PC-9 (cell line): Measurements from ENCODE around the gene FILIP1L. TPM values are rescaled to one million over a fixed set of nuclear protein-coding genes. Genes with fewer than 3 reads are reported as not detected.

Experiments
- BruUV-seq: library from RNA; stranded (reverse); fragments of 400-500 nt; replicated peaks from 2 replicates; lab custom pipeline; 2021; lab: Mats Ljungman, UMichigan
- CTCF ChIA-PET: fragments of 300-600 bp; sonication (Branson Sonifier 250); formaldehyde crosslinking; loops from one replicate; lab custom pipeline; 2022; ENCODE audit warnings: antibody characterized with exemption; lab: Charles Lee
- POLR2A ChIA-PET: fragments of 300-600 bp; sonication (Branson Sonifier 250); formaldehyde crosslinking; loops from one replicate; lab custom pipeline; 2022; ENCODE audit warnings: antibody characterized with exemption; ENCODE audit not compliant: unreplicated experiment; lab: Charles Lee
- DNase-seq, 2 experiments: peaks; one replicate each; pipeline versions ENCODE4 v3.0.0 to v3.0.0-alpha.2; 2015 to 2022; ENCODE audit warnings: mixed read lengths in 1 of 2
- H2AFZ ChIP-seq: fragments of 200-600 bp; sonication (generic); 2 replicates; pipeline ENCODE4 v1.8.1; 2017; ENCODE audit warnings: antibody characterized with exemption
- H3F3A ChIP-seq: fragments of 200-600 bp; sonication (generic); 2 replicates; pipeline ENCODE4 v1.8.1; 2017; ENCODE audit warnings: antibody characterized with exemption, mild to moderate bottlenecking, low read depth; ENCODE audit not compliant: insufficient read depth
- H3K27ac ChIP-seq: fragments of 200-600 bp; sonication (generic); 2 replicates; pipeline ENCODE4 v1.6.1; 2016; ENCODE audit warnings: mixed run types
- H3K27me3 ChIP-seq: fragments of 200-600 bp; sonication (generic); 2 replicates; pipeline ENCODE4 v1.6.1; 2016; ENCODE audit warnings: low read depth, mixed run types; ENCODE audit not compliant: insufficient read depth
- H3K36me3 ChIP-seq: fragments of 200-600 bp; sonication (generic); 2 replicates; pipeline ENCODE4 v1.6.1; 2016; ENCODE audit warnings: low read depth, mixed run types
- H3K4me1 ChIP-seq: fragments of 200-600 bp; sonication (generic); replicated peaks from 2 replicates; pipeline ENCODE4 v1.6.1; 2016; ENCODE audit warnings: mixed run types; ENCODE audit not compliant: insufficient read depth
- H3K4me2 ChIP-seq: fragments of 200-600 bp; sonication (generic); 2 replicates; pipeline ENCODE4 v1.6.1; 2017; ENCODE audit warnings: mixed run types
- H3K4me3 ChIP-seq: fragments of 200-600 bp; sonication (generic); 2 replicates; pipeline ENCODE4 v1.6.1; 2016; ENCODE audit warnings: mixed run types
- H3K79me2 ChIP-seq: fragments of 200-600 bp; sonication (generic); 2 replicates; pipeline ENCODE4 v1.6.1; 2017; ENCODE audit warnings: low read depth, mixed run types
- H3K9me2 ChIP-seq: fragments of 200-600 bp; sonication (generic); 2 replicates; pipeline ENCODE4 v1.8.1; 2017; ENCODE audit warnings: mild to moderate bottlenecking; ENCODE audit not compliant: insufficient read depth
- H3K9me3 ChIP-seq: fragments of 200-600 bp; sonication (generic); 2 replicates; pipeline ENCODE4 v1.8.1; 2016; ENCODE audit warnings: low read depth; ENCODE audit not compliant: insufficient read depth
- H4K20me1 ChIP-seq: fragments of 200-600 bp; sonication (generic); 2 replicates; pipeline ENCODE4 v1.8.1; 2017; ENCODE audit not compliant: insufficient read depth
- EZH2 ChIP-seq: fragments of 200-600 bp; sonication (generic); IDR thresholded peaks from 2 replicates; pipeline ENCODE4 v1.8.0; 2017; ENCODE audit warnings: antibody characterized with exemption, low read depth
- intact Hi-C: fragments of 100-400 bp; cut with micrococcal nuclease; formaldehyde crosslinking; loops from one replicate; pipeline ENCODE4 v1.10.0; 2022; ENCODE audit not compliant: unreplicated experiment
- total RNA-seq: library from RNA; stranded (reverse); gene quantifications from 2 replicates; pipeline ENCODE4 v1.2.3, GENCODE V29; 2021
- TF ChIP-seq, protein P1 (sequence below): fragments of 200-600 bp; sonication (generic); conservative IDR thresholded peaks from 2 replicates; pipeline ENCODE4 v1.6.1; 2017; ENCODE audit warnings: mixed run types, antibody characterized with exemption, mild to moderate bottlenecking, moderate library complexity

Gene FILIP1L
- total RNA-seq, 1 experiment from 2014 or later: 16.8 TPM

DNA sequence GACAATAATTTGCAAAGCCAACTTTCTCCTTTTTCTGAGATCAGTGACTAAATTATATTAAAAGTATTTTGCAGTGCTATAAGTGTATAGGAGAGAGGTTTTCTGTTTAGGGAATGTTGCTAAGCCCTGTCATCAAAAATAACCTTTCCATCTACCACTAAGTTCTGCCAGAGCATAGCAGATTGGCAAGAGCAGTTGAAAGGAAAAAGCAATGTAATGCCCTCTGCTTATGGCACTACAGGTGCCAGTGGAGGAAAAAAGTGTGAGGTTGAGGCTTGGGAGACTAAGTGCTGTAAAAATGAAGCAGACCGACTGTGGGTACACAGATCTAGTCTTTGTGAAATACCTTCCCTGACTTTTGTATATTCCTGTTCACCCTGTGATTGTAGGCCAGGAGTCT, 11.5 kb downstream of the FILIP1L start:
- BruUV-seq: no TSS peak
- peaks cover 39% of the 10 kb centered on the region for H3F3A ChIP-seq
- H2AFZ ChIP-seq: no peak overlapping the region
- H3K9me2 ChIP-seq: no peaks in the 10 kb centered on the region
- no peak overlapping the region for H3K27ac ChIP-seq
- H3K36me3 ChIP-seq: no peaks in the 10 kb centered on the region
- intact Hi-C loops: no loop called here
- no peaks in the 10 kb centered on the region for H3K79me2 ChIP-seq
- ChIA-PET POLR2A (interaction anchor here (0.9 kb wide), 1 partner anchor 10 kb away, joined by 5 read pairs; no protein-coding TSS in a partner anchor), CTCF (no interaction called here)
- H4K20me1 ChIP-seq: no peaks in the 10 kb centered on the region
- H3K27me3 ChIP-seq: no peaks in the 10 kb centered on the region
- H3K4me2 ChIP-seq: no peak overlapping the region
- no peak overlapping the region for H3K4me3 ChIP-seq
- H3K4me1 ChIP-seq: peaks cover 73% of the 10 kb centered on the region
- DNase-seq: no peak
- TF ChIP-seq, protein P1, sequence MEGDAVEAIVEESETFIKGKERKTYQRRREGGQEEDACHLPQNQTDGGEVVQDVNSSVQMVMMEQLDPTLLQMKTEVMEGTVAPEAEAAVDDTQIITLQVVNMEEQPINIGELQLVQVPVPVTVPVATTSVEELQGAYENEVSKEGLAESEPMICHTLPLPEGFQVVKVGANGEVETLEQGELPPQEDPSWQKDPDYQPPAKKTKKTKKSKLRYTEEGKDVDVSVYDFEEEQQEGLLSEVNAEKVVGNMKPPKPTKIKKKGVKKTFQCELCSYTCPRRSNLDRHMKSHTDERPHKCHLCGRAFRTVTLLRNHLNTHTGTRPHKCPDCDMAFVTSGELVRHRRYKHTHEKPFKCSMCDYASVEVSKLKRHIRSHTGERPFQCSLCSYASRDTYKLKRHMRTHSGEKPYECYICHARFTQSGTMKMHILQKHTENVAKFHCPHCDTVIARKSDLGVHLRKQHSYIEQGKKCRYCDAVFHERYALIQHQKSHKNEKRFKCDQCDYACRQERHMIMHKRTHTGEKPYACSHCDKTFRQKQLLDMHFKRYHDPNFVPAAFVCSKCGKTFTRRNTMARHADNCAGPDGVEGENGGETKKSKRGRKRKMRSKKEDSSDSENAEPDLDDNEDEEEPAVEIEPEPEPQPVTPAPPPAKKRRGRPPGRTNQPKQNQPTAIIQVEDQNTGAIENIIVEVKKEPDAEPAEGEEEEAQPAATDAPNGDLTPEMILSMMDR: no peak
- TF ChIP-seq EZH2: no peak
- no peaks in the 10 kb centered on the region for H3K9me3 ChIP-seq

DNA sequence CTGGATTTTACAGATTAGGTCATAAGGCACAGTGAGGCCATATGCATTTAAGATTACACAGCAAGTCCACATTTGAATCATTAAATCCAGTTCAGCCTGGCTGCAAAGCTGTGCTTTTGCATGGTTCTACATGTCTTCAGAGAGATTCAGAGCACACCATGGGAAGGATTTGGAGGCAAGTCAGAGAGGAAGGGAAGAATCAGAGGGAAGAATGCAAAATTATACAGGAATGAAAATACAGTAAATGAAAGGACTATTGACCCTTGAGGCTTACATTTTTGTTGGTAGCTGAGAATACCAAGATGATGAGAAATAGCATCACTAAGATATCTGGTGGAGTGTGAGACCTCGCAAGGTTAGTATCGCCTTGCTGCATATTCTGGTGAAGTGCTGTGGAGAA, 13.9 kb downstream of the FILIP1L start:
- Histone ChIP-seq H3K79me2 (no peaks in the 10 kb centered on the region), H3K4me3 (no peak overlapping the region), H3K9me2 (no peaks in the 10 kb centered on the region), H3K27me3 (no peaks in the 10 kb centered on the region), H3K4me2 (no peak overlapping the region), H4K20me1 (no peaks in the 10 kb centered on the region), H2AFZ (no peak overlapping the region), H3K27ac (no peak overlapping the region), H3K36me3 (no peaks in the 10 kb centered on the region), H3K9me3 (0 out of 2 replicates have a peak, but pooled peaks cover 5% of the 10 kb centered on the region), H3F3A (peaks cover 22% of the 10 kb centered on the region; the same call in 1 of the 2 replicates), H3K4me1 (peaks cover 66% of the 10 kb centered on the region)
- CTCF ChIA-PET: no interaction called here
- intact Hi-C loops: no loop called here
- DNase-seq: no peak
- BruUV-seq: no TSS peak
- POLR2A ChIA-PET: interaction anchor here (0.6 kb wide), 3 partner anchors 43 to 245 kb away, joined by 3 to 6 read pairs (median 4); no protein-coding TSS in a partner anchor
- no peak for TF ChIP-seq EZH2
- TF ChIP-seq, protein P1: no peak

DNA sequence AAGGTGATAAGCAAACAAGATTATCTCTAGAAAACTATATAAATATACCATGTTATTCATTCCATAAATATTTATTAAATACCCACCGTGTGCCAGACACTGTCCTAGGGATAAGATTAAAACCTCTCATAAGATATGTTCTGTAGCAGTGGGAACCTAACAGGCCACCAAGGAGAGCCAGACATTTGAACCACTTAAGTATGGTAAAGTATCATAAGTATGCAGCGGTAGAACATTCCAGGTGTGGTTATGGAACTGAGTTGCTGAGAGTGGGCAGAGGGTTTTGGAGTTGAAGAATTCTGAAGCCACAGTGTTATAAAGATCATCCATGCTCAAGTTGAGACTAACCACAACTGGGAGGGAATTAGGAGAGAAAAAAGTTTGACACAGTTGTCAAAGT, 14.7 kb downstream of the FILIP1L start:
- BruUV-seq: no TSS peak
- no peak for TF ChIP-seq EZH2
- TF ChIP-seq, protein P1: no peak
- H3K36me3 ChIP-seq: no peaks in the 10 kb centered on the region
- POLR2A ChIA-PET: no interaction called here
- intact Hi-C loops: loop anchor here (2.0 to 5.0 kb wide), 2 partner anchors 53 to 197 kb away; no protein-coding TSS in a partner anchor
- no peaks in the 10 kb centered on the region for H3K79me2 ChIP-seq
- no peaks in the 10 kb centered on the region for H4K20me1 ChIP-seq
- no peak overlapping the region for H3K4me3 ChIP-seq
- no peak overlapping the region for H2AFZ ChIP-seq
- 0 out of 2 replicates have a peak, but pooled peaks cover 5% of the 10 kb centered on the region for H3K9me3 ChIP-seq
- H3K4me2 ChIP-seq: 0 out of 2 replicates have a peak overlapping the region, but pooled peaks have one; percentile 60
- no peak overlapping the region for H3K27ac ChIP-seq
- H3K27me3 ChIP-seq: no peaks in the 10 kb centered on the region
- no peaks in the 10 kb centered on the region for H3K9me2 ChIP-seq
- H3F3A ChIP-seq: peaks cover 15% of the 10 kb centered on the region; the same call in 1 of the 2 replicates
- H3K4me1 ChIP-seq: peaks cover 58% of the 10 kb centered on the region
- CTCF ChIA-PET: no interaction called here
- peak in 1 of 2 experiments; percentile 75 for DNase-seq
